Measurements from ENCODE around the gene GPR68.

GPR68 gene

DNA sequence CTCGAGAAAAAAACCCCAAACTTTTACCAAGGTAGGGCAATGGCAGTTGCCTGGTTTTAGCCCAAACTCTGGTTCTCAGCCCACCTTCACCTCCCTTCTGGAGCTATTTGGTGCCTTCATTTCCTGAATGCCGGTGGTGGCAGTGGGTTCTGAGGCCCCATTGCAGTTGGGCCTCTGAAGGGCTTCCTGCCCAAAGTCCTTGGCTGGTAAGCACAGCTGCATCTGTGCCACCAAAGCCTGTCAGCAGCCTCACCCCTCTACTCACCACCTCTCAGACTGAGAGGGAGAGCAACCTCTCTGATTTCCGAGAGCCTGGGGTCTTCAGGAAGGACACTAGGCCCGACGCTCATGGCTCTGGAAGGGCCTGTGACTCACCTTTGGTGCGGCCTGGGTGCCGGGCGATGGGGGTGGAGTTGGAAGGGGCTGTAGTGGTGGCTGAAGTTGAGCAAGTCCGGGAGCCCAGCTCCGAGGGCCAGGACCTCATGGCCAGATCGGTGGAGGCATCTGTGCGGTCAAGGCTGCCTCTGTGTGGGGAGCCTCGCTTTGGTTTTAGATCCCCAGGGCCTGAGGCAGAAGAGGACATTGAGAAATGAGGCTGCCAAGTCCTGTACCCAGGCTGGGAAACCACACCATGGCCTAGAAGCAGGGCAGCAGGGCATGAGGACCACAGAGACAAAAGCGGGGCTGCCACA is 38.6 kb upstream of the GPR68 start:
- Histone ChIP-seq H3K9ac (ENCODE audit: low read length) (no peak overlapping the region), H3K4me3 (ENCODE audit: low read length) (no peak overlapping the region), H3K36me3 (ENCODE audit: control insufficient read depth, insufficient read depth, low read length) (no peaks in the 10 kb centered on the region), H3K27ac (ENCODE audit: low read depth, low read length) (no peak overlapping the region), H3K27me3 (ENCODE audit: control insufficient read depth, insufficient read depth, low read length) (no peaks in the 10 kb centered on the region), H3K4me1 (ENCODE audit: control insufficient read depth, insufficient read depth, low read length) (no peaks in the 10 kb centered on the region)

DNA sequence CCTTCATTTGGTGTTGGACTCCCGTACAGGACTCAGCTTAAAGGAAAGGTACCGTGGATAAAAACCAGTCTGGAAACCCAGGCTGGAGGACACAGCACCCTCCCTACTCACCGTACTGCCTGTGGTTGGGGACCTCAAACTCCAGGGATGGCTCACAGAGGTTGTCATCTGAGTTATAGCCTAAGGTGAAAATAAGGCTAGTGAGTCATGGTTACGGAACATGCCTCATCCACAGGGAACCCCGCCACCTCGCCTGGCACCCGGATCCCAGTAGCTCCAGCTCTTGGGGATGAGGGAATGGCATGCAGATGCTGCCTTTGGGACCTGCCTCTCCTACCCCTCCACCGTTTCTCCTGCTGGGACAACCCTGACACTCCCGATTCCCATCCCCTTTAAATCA is 36.8 kb upstream of the GPR68 start:
- Histone ChIP-seq H3K9ac (ENCODE audit: low read length) (no peak overlapping the region), H3K27ac (ENCODE audit: low read depth, low read length) (no peak overlapping the region), H3K4me3 (ENCODE audit: low read length) (no peak overlapping the region), H3K36me3 (ENCODE audit: control insufficient read depth, insufficient read depth, low read length) (no peaks in the 10 kb centered on the region), H3K27me3 (ENCODE audit: control insufficient read depth, insufficient read depth, low read length) (no peaks in the 10 kb centered on the region), H3K4me1 (ENCODE audit: control insufficient read depth, insufficient read depth, low read length) (no peaks in the 10 kb centered on the region)

DNA sequence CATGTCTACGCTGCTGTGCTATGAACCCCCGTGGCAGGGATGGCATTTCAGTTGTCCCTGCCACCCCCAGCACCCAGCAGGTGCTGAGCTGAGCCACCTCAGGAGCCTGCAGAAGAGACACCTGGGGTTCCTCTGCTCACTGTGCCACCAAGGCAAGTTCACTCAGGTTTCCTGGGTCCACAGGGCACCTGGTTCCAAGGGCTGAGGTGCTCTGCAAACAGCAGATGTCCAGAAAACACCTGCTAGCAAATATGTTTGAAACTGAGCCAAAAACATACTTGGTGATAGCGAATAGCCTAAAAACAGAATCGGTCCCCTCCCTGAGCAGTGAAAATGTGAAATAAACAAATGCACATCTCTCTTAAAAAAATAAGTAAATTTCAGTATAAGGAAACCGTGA is 35.6 kb upstream of the GPR68 start:
- H3K4me1 ChIP-seq (ENCODE audit: control insufficient read depth, insufficient read depth, low read length), result no peaks in the 10 kb centered on the region
- H3K36me3 ChIP-seq (ENCODE audit: control insufficient read depth, insufficient read depth, low read length), result no peaks in the 10 kb centered on the region
- H3K27ac ChIP-seq (ENCODE audit: low read depth, low read length), result no peak overlapping the region
- H3K4me3 ChIP-seq (ENCODE audit: low read length), result no peak overlapping the region
- H3K27me3 ChIP-seq (ENCODE audit: control insufficient read depth, insufficient read depth, low read length), result no peaks in the 10 kb centered on the region
- H3K9ac ChIP-seq (ENCODE audit: low read length), result no peak overlapping the region

GRCh38 chr14:91279354-91279753 is 34.9 kb upstream of the GPR68 start:
- Histone ChIP-seq H3K9ac (ENCODE audit: low read length) (no peak overlapping the region), H3K4me3 (ENCODE audit: low read length) (no peak overlapping the region), H3K27me3 (ENCODE audit: control insufficient read depth, insufficient read depth, low read length) (no peaks in the 10 kb centered on the region), H3K27ac (ENCODE audit: low read depth, low read length) (no peak overlapping the region), H3K36me3 (ENCODE audit: control insufficient read depth, insufficient read depth, low read length) (no peaks in the 10 kb centered on the region), H3K4me1 (ENCODE audit: control insufficient read depth, insufficient read depth, low read length) (no peaks in the 10 kb centered on the region)

DNA sequence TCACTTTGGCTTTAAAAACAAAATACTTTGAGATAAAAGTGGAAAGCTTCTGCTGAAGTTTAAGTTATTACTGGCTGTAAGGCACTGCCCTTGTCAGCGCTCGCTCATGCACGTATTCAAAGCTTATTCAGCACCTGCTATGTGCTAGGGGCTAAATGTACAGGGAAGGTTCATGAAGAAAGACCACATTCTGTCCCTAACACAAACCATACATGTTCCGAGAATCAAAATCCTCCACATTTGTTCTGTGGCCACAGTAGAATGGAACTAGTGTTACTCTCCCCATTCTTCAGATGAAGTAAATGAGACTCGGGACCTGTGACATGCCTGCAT is 33.8 kb upstream of the GPR68 start:
- no peak overlapping the region for H3K27ac ChIP-seq (ENCODE audit: low read depth, low read length)
- no peak overlapping the region for H3K9ac ChIP-seq (ENCODE audit: low read length)
- H3K27me3 ChIP-seq (ENCODE audit: control insufficient read depth, insufficient read depth, low read length), result no peaks in the 10 kb centered on the region
- H3K4me1 ChIP-seq (ENCODE audit: control insufficient read depth, insufficient read depth, low read length), result no peaks in the 10 kb centered on the region
- H3K4me3 ChIP-seq (ENCODE audit: low read length), result no peak overlapping the region
- H3K36me3 ChIP-seq (ENCODE audit: control insufficient read depth, insufficient read depth, low read length), result no peaks in the 10 kb centered on the region

DNA sequence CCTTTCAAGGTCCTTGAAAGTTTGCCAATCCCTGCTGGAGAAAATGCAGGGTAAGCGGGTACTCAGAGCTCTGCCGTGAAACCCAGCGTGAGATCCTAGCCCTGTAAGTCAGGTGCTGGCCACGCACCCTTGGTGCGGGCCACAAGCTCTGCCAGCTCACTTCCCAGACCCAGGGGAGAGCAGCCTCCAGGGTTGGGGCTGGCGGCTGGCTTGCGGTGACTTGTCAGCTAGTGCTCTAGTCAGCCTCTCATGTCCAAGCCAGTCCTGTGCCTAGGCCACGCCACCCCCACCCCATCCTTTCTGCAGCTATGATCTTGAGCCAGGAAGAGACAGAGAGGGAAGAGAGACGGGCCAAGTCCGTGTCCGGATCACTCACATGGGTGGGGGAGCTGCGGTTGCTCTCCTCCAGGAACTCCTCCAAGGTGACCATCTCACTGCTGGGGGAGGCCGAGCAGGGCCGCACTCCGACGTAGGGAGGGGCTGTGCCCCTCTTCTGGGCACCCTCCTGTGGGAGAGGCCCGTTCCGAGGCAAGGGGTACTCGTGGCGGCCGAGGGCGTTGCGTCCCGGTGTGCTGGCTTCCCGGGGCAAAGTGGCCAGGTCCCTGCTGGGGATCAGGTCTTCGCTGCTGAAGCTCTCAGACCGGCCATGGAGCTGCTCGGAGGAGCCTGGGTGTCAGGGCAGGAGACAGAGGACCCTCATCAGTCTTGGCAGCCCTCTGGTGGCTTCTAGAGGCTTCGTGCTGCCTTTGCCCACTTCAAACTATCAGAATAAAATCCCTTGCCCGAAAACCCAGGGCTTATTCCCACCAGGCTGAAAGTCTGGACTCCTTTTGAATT is 33.3 kb upstream of the GPR68 start:
- Histone ChIP-seq H3K4me3 (ENCODE audit: low read length) (no peak overlapping the region), H3K36me3 (ENCODE audit: control insufficient read depth, insufficient read depth, low read length) (no peaks in the 10 kb centered on the region), H3K27ac (ENCODE audit: low read depth, low read length) (no peak overlapping the region), H3K9ac (ENCODE audit: low read length) (no peak overlapping the region), H3K27me3 (ENCODE audit: control insufficient read depth, insufficient read depth, low read length) (no peaks in the 10 kb centered on the region), H3K4me1 (ENCODE audit: control insufficient read depth, insufficient read depth, low read length) (no peaks in the 10 kb centered on the region)

DNA sequence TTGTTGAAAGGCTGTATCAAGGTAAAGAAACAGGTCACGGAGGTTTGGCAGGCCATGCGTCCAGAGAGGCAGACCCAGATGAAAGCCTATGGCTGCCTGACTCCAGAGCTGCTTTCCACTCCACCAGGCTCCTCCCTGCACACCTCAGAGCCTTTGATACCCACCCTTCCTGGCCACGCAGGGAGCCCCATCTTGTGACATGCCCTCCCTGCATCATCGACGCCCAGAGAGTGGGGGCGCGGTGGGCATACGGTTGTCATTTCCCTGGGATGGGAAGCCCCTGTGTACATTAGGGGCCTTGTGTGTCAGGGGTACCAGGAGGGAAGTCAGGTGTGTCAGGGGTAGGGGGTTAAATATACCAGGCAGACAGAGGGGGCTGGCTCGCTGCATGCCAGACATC is 30.3 kb upstream of the GPR68 start:
- H3K27ac ChIP-seq (ENCODE audit: low read depth, low read length), result no peak overlapping the region
- peaks cover 6% of the 10 kb centered on the region for H3K36me3 ChIP-seq (ENCODE audit: control insufficient read depth, insufficient read depth, low read length)

DNA sequence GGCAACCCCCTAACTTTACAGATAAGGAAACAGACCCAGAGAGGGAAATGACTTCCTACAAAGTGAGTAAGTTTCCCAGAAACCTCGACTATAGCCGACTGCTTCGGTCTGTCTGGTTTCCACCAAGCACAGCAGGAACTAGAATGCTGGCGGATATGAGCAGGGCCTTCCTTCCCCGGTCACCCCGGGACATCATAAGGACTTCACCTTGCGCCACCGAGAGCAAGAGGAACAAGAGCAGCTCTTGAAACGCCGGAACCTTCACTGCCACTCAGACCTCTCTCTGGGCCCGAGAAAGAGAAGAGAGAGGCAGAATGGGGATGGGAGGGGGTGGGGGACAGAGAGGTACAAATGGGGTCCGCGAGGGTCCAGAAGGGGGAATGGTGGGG is 29.4 kb upstream of the GPR68 start:
- peaks cover 6% of the 10 kb centered on the region for H3K36me3 ChIP-seq (ENCODE audit: control insufficient read depth, insufficient read depth, low read length)
- H3K4me1 ChIP-seq (ENCODE audit: control insufficient read depth, insufficient read depth, low read length), result no peaks in the 10 kb centered on the region
- no peak overlapping the region for H3K27ac ChIP-seq (ENCODE audit: low read depth, low read length)
- H3K27me3 ChIP-seq (ENCODE audit: control insufficient read depth, insufficient read depth, low read length), result no peaks in the 10 kb centered on the region
- no peak overlapping the region for H3K4me3 ChIP-seq (ENCODE audit: low read length)
- H3K9ac ChIP-seq (ENCODE audit: low read length), result no peak overlapping the region

More for the DNA sequence above, 30.3 kb upstream of the GPR68 start:
- Histone ChIP-seq H3K9ac (ENCODE audit: low read length) (no peak overlapping the region), H3K27me3 (ENCODE audit: control insufficient read depth, insufficient read depth, low read length) (no peaks in the 10 kb centered on the region), H3K4me1 (ENCODE audit: control insufficient read depth, insufficient read depth, low read length) (no peaks in the 10 kb centered on the region), H3K4me3 (ENCODE audit: low read length) (no peak overlapping the region)

DNA sequence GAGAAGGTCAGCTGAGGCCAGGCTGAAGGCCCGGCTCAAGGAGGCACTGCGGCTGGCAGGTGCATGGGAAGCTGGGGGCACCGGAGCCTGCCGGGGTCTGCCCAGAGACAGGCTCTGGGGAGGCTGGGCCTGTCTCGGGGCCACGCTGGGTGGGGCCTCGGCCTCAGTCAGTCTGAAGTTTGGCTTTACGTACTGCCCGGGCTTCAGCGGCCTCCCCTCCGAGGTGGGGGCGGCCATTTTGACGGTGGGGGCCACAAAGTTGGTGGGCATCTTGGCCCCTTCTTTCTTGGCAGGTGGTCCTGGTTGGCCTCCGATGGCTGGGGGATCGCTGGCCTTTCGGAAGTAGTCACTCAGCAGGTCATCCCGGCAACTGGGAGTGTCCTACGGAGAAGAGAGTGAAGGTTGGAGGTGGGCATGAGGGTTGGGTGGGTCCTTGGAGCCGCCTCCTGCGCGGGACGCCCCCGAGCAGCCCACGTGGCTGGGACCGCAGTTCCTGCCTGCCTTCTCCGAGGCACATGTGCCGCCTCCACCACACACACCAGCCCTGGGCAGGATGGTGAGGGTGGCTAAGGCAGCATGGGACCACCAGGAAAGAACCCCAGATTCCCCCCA is 28.9 kb upstream of the GPR68 start:
- Histone ChIP-seq H3K4me3 (ENCODE audit: low read length) (no peak overlapping the region), H3K9ac (ENCODE audit: low read length) (no peak overlapping the region), H3K36me3 (ENCODE audit: control insufficient read depth, insufficient read depth, low read length) (peaks cover 6% of the 10 kb centered on the region), H3K4me1 (ENCODE audit: control insufficient read depth, insufficient read depth, low read length) (no peaks in the 10 kb centered on the region), H3K27me3 (ENCODE audit: control insufficient read depth, insufficient read depth, low read length) (no peaks in the 10 kb centered on the region), H3K27ac (ENCODE audit: low read depth, low read length) (no peak overlapping the region)

GRCh38 chr14:91272341-91273272 is 28.1 kb upstream of the GPR68 start:
- H3K27ac ChIP-seq (ENCODE audit: low read depth, low read length), result no peak overlapping the region
- peaks cover 6% of the 10 kb centered on the region for H3K36me3 ChIP-seq (ENCODE audit: control insufficient read depth, insufficient read depth, low read length)
- H3K27me3 ChIP-seq (ENCODE audit: control insufficient read depth, insufficient read depth, low read length), result no peaks in the 10 kb centered on the region
- H3K9ac ChIP-seq (ENCODE audit: low read length), result no peak overlapping the region
- H3K4me1 ChIP-seq (ENCODE audit: control insufficient read depth, insufficient read depth, low read length), result no peaks in the 10 kb centered on the region
- H3K4me3 ChIP-seq (ENCODE audit: low read length), result no peak overlapping the region

- H3K27ac ChIP-seq (ENCODE audit: low read depth, low read length), result no peak overlapping the region
- H3K27me3 ChIP-seq (ENCODE audit: control insufficient read depth, insufficient read depth, low read length), result no peaks in the 10 kb centered on the region
- no peak overlapping the region for H3K9ac ChIP-seq (ENCODE audit: low read length)
- H3K4me3 ChIP-seq (ENCODE audit: low read length), result no peak overlapping the region
- H3K36me3 ChIP-seq (ENCODE audit: control insufficient read depth, insufficient read depth, low read length), result peaks cover 6% of the 10 kb centered on the region
- no peaks in the 10 kb centered on the region for H3K4me1 ChIP-seq (ENCODE audit: control insufficient read depth, insufficient read depth, low read length)
Measured at GRCh38 chr14:91271639-91272038, 27.1 kb upstream of the GPR68 start.

DNA sequence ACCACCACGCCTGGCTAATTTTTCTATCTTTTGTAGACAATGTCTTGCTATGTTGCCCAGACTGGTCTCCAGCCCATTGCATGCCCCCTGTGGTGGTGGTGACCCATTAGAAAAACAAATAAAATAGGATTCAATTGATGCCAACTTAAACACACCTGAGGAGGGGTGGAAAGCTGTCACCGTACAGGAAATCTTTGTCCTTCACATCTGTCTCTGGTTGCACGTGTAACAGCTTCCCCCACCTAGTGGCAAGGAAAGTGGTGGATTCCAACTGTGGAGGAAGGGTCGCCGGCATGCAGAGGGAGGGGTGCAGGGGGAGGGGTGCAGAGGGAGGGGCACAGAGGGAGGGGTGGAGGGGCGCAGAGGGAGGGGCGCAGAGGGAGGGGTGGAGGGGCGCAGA is 26.1 kb upstream of the GPR68 start:
- Histone ChIP-seq H3K4me3 (ENCODE audit: low read length) (no peak overlapping the region), H3K9ac (ENCODE audit: low read length) (no peak overlapping the region), H3K36me3 (ENCODE audit: control insufficient read depth, insufficient read depth, low read length) (peaks cover 6% of the 10 kb centered on the region), H3K27me3 (ENCODE audit: control insufficient read depth, insufficient read depth, low read length) (no peaks in the 10 kb centered on the region), H3K27ac (ENCODE audit: low read depth, low read length) (no peak overlapping the region), H3K4me1 (ENCODE audit: control insufficient read depth, insufficient read depth, low read length) (no peaks in the 10 kb centered on the region)

All from rectal smooth muscle tissue (tissue), 1 donor.